Fibroblast of skin of left biceps (primary cell): ENCODE results near the gene ZNF248.

Experiments
- DNase-seq, 2 experiments: peaks; one replicate each; pipeline ENCODE4 v3.0.0-alpha.2; 2013; ENCODE audit warnings: low read depth in 2 of 2

ZNF248 gene

GRCh38 chr10:37821237-37821636, 36.2 kb downstream of the ZNF248 start:
- DNase-seq: no peak

GRCh38 chr10:37819797-37820196, 37.6 kb downstream of the ZNF248 start:
- DNase-seq: no peak

GRCh38 chr10:37816290-37816689, 41.1 kb downstream of the ZNF248 start:
- DNase-seq: no peak

- no peak for DNase-seq
Observed at GRCh38 chr10:37813763-37814162, 43.6 kb downstream of the ZNF248 start.

GRCh38 chr10:37812290-37812689, 45.1 kb downstream of the ZNF248 start:
- no peak for DNase-seq

- no peak for DNase-seq
Observed at GRCh38 chr10:37803269-37803668, 54.1 kb downstream of the ZNF248 start.

- no peak for DNase-seq
Observed at GRCh38 chr10:37801557-37801956, 55.9 kb downstream of the ZNF248 start.

- DNase-seq: no peak
Observed at GRCh38 chr10:37794305-37794976, 63.0 kb downstream of the ZNF248 start.

GRCh38 chr10:37789590-37789989, 67.8 kb downstream of the ZNF248 start:
- DNase-seq: no peak

- no peak for DNase-seq
Observed at GRCh38 chr10:37784678-37785077, 72.7 kb downstream of the ZNF248 start.

- DNase-seq: no peak
Observed at GRCh38 chr10:37780536-37780935, 76.9 kb downstream of the ZNF248 start.

GRCh38 chr10:37777056-37777455, 80.4 kb downstream of the ZNF248 start:
- DNase-seq: no peak

GRCh38 chr10:37775612-37776011, 81.8 kb downstream of the ZNF248 start:
- no peak for DNase-seq

GRCh38 chr10:37774351-37774750, 83.1 kb downstream of the ZNF248 start:
- no peak for DNase-seq

- DNase-seq: no peak
Observed at GRCh38 chr10:37765216-37765615, 92.2 kb downstream of the ZNF248 start.

- no peak for DNase-seq
Observed at GRCh38 chr10:37763132-37763531, 94.3 kb downstream of the ZNF248 start.

GRCh38 chr10:37762287-37762686, 95.1 kb downstream of the ZNF248 start:
- no peak for DNase-seq

GRCh38 chr10:37760817-37761216, 96.6 kb downstream of the ZNF248 start:
- DNase-seq: no peak

- DNase-seq: no peak
Observed at GRCh38 chr10:37758074-37758473, 99.3 kb downstream of the ZNF248 start.

- DNase-seq: no peak
Observed at GRCh38 chr10:37754538-37755323, 102.7 kb downstream of the ZNF248 start.

- DNase-seq: no peak
Observed at GRCh38 chr10:37752334-37752875, 105.0 kb downstream of the ZNF248 start.

GRCh38 chr10:37748170-37748569, 109.2 kb downstream of the ZNF248 start:
- DNase-seq: no peak

GRCh38 chr10:37747081-37747480, 110.3 kb downstream of the ZNF248 start:
- DNase-seq: no peak
